ENCODE measurements around the gene ZNF385C.

GRCh38 chr17:42018988-42019387 lies 79.3 kb downstream of the ZNF385C start:
- TF ChIP-seq CTCF (IDR thresholded peaks at IDR 0.05) (no peak), POLR2A (IDR thresholded peaks at IDR 0.05) (no peak)

All from esophagus squamous epithelium (tissue), 4 donors.